Sigmoid colon (tissue), 4 donors: ENCODE measurements around the gene NTN1.

Experiments
- EP300 ChIP-seq, 4 donors: sonication (generic); formaldehyde crosslinking; IDR thresholded peaks; one replicate each; pipeline ENCODE4 v1.6.1; 2017; ENCODE audit warnings: antibody characterized with exemption in 4 of 4
- POLR2A ChIP-seq, 2 donors: fragments of 450-650 bp; IDR thresholded peaks; one replicate each; pipeline ENCODE4 v1.6.1; 2016; ENCODE audit warnings: antibody characterized with exemption in 2 of 2, mild to moderate bottlenecking in 2 of 2, moderate library complexity in 2 of 2
- TF ChIP-seq, protein P1 (sequence below), 4 experiments: fragments of 450-650 bp in 3 of 4; fragments of 200-600 bp in 1 of 4; IDR thresholded peaks; one replicate each; pipeline ENCODE4 v1.5.1; 2016 to 2019; ENCODE audit warnings: antibody characterized with exemption in 4 of 4, mild to moderate bottlenecking in 3 of 4, moderate library complexity in 2 of 4

DNA sequence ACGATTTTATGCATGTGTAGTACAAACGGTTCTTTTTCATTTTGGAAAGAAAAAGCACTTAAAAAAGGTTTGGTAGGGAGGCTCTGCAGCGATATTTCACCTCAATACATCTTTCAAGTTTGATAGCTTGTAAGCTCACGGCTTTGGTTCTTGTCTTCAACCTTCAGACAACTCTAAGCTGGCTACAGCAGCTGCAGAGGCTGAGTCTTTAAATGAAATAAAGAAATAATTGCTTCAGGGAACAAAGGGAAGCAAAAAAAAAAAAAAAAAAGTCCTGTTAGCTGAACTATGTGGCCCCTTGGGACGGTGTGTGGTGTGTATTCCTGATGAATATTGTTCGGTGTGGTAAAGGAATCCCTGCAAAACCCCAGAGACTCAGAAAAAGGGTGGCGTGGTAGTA, 265.1 kb downstream of the NTN1 start:
- TF ChIP-seq POLR2A (IDR thresholded peaks at IDR 0.05) (no peak), EP300 (IDR thresholded peaks at IDR 0.05) (no peak)
- TF ChIP-seq, protein P1, sequence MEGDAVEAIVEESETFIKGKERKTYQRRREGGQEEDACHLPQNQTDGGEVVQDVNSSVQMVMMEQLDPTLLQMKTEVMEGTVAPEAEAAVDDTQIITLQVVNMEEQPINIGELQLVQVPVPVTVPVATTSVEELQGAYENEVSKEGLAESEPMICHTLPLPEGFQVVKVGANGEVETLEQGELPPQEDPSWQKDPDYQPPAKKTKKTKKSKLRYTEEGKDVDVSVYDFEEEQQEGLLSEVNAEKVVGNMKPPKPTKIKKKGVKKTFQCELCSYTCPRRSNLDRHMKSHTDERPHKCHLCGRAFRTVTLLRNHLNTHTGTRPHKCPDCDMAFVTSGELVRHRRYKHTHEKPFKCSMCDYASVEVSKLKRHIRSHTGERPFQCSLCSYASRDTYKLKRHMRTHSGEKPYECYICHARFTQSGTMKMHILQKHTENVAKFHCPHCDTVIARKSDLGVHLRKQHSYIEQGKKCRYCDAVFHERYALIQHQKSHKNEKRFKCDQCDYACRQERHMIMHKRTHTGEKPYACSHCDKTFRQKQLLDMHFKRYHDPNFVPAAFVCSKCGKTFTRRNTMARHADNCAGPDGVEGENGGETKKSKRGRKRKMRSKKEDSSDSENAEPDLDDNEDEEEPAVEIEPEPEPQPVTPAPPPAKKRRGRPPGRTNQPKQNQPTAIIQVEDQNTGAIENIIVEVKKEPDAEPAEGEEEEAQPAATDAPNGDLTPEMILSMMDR (IDR thresholded peaks at IDR 0.05) = no peak
